Natural killer cell (primary cell): ENCODE measurements around the gene GCHFR. TPM values are rescaled to one million over a fixed set of nuclear protein-coding genes. Genes with fewer than 3 reads are reported as not detected.
A peak's percentile ranks its signal among the peaks of the same experiment; 100 is the strongest.

Source experiments
- ATAC-seq, 3 donors: fragments of 150-1000 bp in 2 of 3; fragments of 200-7000 bp in 1 of 3; cut with Tn5 transposase; 1 replicate in 1 of 3; 2 replicates in 2 of 3; pipeline ENCODE4 v1.10.0; 2021; ENCODE audit warnings: mild to moderate bottlenecking in 2 of 3, moderate library complexity in 2 of 3
- DNase-seq, 2 donors: peaks; one replicate each; pipeline versions ENCODE4 v3.0.0 to v3.0.0-alpha.2; 2013 to 2021; ENCODE audit warnings: mixed read lengths in 1 of 2
- H3K27ac ChIP-seq: one replicate; pipeline ENCODE4 v1.5.1; 2013; ENCODE audit warnings: mild to moderate bottlenecking, low read length
- H3K27me3 ChIP-seq: one replicate; pipeline ENCODE4 v1.6.1; 2013; ENCODE audit warnings: low read length; ENCODE audit not compliant: control insufficient read depth, insufficient read depth
- H3K36me3 ChIP-seq: one replicate; pipeline ENCODE4 v1.6.1; 2013; ENCODE audit warnings: low read length; ENCODE audit not compliant: control insufficient read depth, insufficient read depth
- H3K4me1 ChIP-seq: one replicate; pipeline ENCODE4 v1.6.1; 2013; ENCODE audit warnings: low read length; ENCODE audit not compliant: control insufficient read depth, insufficient read depth
- H3K4me3 ChIP-seq: one replicate; pipeline ENCODE4 v1.5.1; 2013; ENCODE audit warnings: low read length
- H3K9me3 ChIP-seq: one replicate; pipeline ENCODE4 v1.6.1; 2013; ENCODE audit warnings: low read length; ENCODE audit not compliant: control insufficient read depth, insufficient read depth
- H3K27ac Mint-ChIP-seq, 2 donors: one replicate each; pipeline ENCODE4 v1.8.0; 2022; ENCODE audit warnings: mild to moderate bottlenecking in 2 of 2, mixed read lengths in 2 of 2, moderate library complexity in 1 of 2
- H3K27me3 Mint-ChIP-seq, 2 donors: one replicate each; pipeline ENCODE4 v1.8.0; 2022; ENCODE audit warnings: low read depth in 2 of 2, mixed read lengths in 2 of 2
- H3K36me3 Mint-ChIP-seq: one replicate; pipeline ENCODE4 v1.8.0; 2022; ENCODE audit warnings: mixed read lengths
- H3K4me1 Mint-ChIP-seq, 2 donors: one replicate each; pipeline ENCODE4 v1.8.0; 2022; ENCODE audit warnings: mixed read lengths in 2 of 2
- H3K4me3 Mint-ChIP-seq: one replicate; pipeline ENCODE4 v1.8.0; 2022; ENCODE audit warnings: mild to moderate bottlenecking, moderate library complexity, mixed read lengths
- H3K9me3 Mint-ChIP-seq, 2 donors: one replicate each; pipeline ENCODE4 v1.8.0; 2022; ENCODE audit warnings: mixed read lengths in 2 of 2
- CTCF ChIP-seq: fragments of 200-600 bp; IDR thresholded peaks from one replicate; pipeline ENCODE4 v1.8.0; 2022; ENCODE audit warnings: antibody characterized with exemption
- WGBS: methylation state at CpG from one replicate; pipeline ENCODE4 v1.1.7; 2013; ENCODE audit warnings: missing lambda C conversion rate; ENCODE audit not compliant: insufficient coverage; 5-methylcytosine and 5-hydroxymethylcytosine counted together
- intact Hi-C: fragments of 100-400 bp; cut with micrococcal nuclease; formaldehyde crosslinking; loops from one replicate; pipeline ENCODE4 v1.14.2; 2022
- total RNA-seq, 4 donors: library from RNA; stranded (reverse); fragments of 120-200 nt in 1 of 4; gene quantifications; one replicate each; pipeline versions ENCODE4 v1.2.3 to v1.2.4, GENCODE V29; 2013 to 2022

GCHFR gene
- total RNA-seq, 3 donors from 2014 or later (not counting 1 experiment from before 2014, with no cell fraction given), result 17.5 to 25.9 (median 25.9) TPM

- Histone ChIP-seq H3K36me3 (no peaks in the 10 kb centered on the region), H3K27me3 (no peaks in the 10 kb centered on the region), H3K27ac (no peak overlapping the region), H3K4me1 (peaks cover 30% of the 10 kb centered on the region), H3K4me3 (no peak overlapping the region), H3K9me3 (no peaks in the 10 kb centered on the region)
- whole genome bisulfite sequencing, result 63% methylated on average over 5 of the region's 5 CpGs
- peaks cover 10 to 36% of the 10 kb centered on the region in 2 donors for H3K4me1 Mint-ChIP-seq
- no peaks in the 10 kb centered on the region for H3K36me3 Mint-ChIP-seq
- no peaks in the 10 kb centered on the region for H3K9me3 Mint-ChIP-seq
- ATAC-seq (no peak), DNase-seq (no peak)
- H3K27me3 Mint-ChIP-seq, result no peaks in the 10 kb centered on the region
- no peak for TF ChIP-seq CTCF
- intact Hi-C loops, result no loop called here
- H3K27ac Mint-ChIP-seq, result no peak overlapping the region
- H3K4me3 Mint-ChIP-seq, result no peak overlapping the region
Observed at GRCh38 chr15:40759961-40760360, 3.9 kb upstream of the GCHFR start.

GRCh38 chr15:40762919-40763800, 708 bp upstream of the GCHFR start:
- DNase-seq (peak in 1 of 2 donors; percentile 60), ATAC-seq (peak in 2 of 3 donors; percentile 1 to 3)
- Mint-ChIP-seq H3K9me3 (no peaks in the 10 kb centered on the region), H3K4me1 (peaks cover 19 to 41% of the 10 kb centered on the region in 2 donors), H3K4me3 (peak overlapping the region; percentile 85), H3K36me3 (no peaks in the 10 kb centered on the region), H3K27me3 (no peaks in the 10 kb centered on the region), H3K27ac (peak overlapping the region; percentile 87 to 91)
- no peaks in the 10 kb centered on the region for H3K9me3 ChIP-seq
- H3K4me1 ChIP-seq, result peaks cover 44% of the 10 kb centered on the region
- peaks cover 11% of the 10 kb centered on the region for H3K36me3 ChIP-seq
- H3K27ac ChIP-seq, result peak overlapping the region; percentile 71
- H3K4me3 ChIP-seq, result peak overlapping the region; percentile 74
- H3K27me3 ChIP-seq, result no peaks in the 10 kb centered on the region
- no peak for TF ChIP-seq CTCF
- WGBS, result 28% methylated on average over 50 of the region's 55 CpGs
- intact Hi-C loops, result loop anchor here (1.0 kb wide), 1 partner anchor 8 kb away; the partner anchor contains the start of gene RMDN3

GRCh38 chr15:40764629-40765103, 798 bp downstream of the GCHFR start:
- no peaks in the 10 kb centered on the region for H3K9me3 Mint-ChIP-seq
- H3K27me3 ChIP-seq, result no peaks in the 10 kb centered on the region
- intact Hi-C loops, result loop anchor here (1.0 kb wide), 2 partner anchors 12 to 43 kb away; partner anchors contain the start of genes DNAJC17 and ZFYVE19
- H3K36me3 ChIP-seq, result peaks cover 14% of the 10 kb centered on the region
- DNase-seq (peak in 1 of 2 donors; percentile 40), ATAC-seq (peak in 1 of 3 donors; percentile 7)
- no peaks in the 10 kb centered on the region for H3K36me3 Mint-ChIP-seq
- H3K27ac ChIP-seq, result peak overlapping the region; percentile 71
- TF ChIP-seq CTCF, result no peak
- no peaks in the 10 kb centered on the region for H3K9me3 ChIP-seq
- peaks cover 34 to 56% of the 10 kb centered on the region in 2 donors for H3K4me1 Mint-ChIP-seq
- peaks cover 59% of the 10 kb centered on the region for H3K4me1 ChIP-seq
- WGBS, result 37% methylated on average over 7 of the region's 8 CpGs
- peak overlapping the region; percentile 85 for H3K4me3 Mint-ChIP-seq
- no peaks in the 10 kb centered on the region for H3K27me3 Mint-ChIP-seq
- peak overlapping the region; percentile 87 to 91 for H3K27ac Mint-ChIP-seq
- H3K4me3 ChIP-seq, result peak overlapping the region; percentile 74
